GM19395 (cell line): ENCODE data around the gene SLC16A4.

ENCODE experiments used
- ATAC-seq: cut with Tn5 transposase; IDR thresholded peaks from one replicate; pipeline ENCODE4 v1.9.1; 2021; ENCODE audit warnings: mild to moderate bottlenecking, moderate library complexity; ENCODE audit not compliant: unreplicated experiment

The SLC16A4 gene

DNA sequence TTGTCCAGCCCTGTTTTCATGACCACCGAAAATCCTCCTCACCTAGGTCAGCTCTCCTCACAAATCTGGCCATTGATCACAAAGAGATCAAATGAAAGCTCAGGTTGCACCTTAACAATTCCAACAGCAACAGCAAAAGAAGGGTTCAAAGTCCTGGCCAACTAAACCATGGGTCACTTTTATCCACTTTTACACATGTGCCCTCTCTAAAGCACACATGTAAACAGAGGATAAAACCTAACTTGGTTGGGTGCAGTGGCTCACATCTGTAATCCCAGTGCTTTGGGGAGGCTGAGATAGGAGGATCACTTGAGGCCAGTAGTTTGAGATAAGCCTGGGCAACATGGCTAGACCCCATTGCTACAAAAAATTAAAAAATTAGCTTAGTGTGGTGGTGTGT is 55.6 kb downstream of the SLC16A4 start:
- ATAC-seq = no peak

DNA sequence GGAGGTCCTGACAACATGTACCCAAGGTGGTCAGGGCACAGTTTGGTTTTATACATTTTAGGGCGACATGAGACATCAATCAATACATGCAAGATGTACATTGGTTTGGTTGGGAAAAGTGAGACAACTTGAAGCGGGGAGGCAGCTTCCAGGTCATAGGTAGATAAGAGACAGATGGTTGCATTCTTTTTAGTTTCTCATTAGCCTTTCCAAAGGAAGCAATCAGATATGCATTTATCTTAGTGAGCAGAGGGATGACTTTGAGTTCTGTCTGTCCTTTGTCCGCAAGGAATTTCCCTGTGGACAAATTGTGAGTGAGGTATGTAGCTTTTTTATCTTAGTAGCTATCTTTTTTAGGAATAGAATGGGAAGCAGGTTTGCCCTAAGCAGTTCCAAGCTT is 62.1 kb downstream of the SLC16A4 start:
- no peak for ATAC-seq

DNA sequence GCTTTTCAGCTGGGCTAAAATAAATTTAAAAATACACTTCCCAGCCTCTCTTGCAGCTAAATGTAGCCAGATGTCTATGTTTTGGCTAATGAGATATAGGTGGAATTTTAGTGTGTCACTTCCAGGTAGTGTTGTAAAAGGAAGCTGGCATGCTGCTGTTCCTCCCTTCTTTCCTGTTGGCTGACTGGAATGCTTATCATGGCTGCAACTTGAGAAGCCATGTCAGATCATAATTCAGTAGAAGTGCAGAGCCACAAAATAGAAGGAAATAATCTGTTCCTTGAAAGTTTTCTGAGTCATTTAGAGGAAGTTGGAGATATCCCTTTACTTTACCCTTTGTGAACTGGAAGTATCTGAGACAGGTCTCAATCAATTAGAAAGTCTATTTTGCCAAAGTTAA is 62.6 kb downstream of the SLC16A4 start:
- ATAC-seq = no peak

DNA sequence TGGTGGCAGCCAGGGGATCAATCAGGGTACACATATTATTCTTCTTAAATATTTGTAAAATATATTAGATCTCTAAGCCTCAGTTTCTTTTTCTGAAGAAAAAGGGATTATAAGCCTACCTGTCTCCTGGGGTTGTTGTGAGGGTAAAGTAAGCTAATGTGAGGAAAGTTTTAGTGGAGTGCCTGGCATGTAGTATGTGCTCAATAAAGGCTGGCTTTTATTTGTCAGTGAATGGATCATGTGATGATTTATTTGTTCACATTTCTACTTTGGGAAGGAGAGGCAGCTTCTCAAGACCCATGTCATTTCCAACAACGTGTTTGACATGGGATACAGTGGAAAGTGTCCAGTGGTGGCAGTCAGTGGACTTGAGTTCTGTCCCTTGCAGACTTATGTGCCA is 64.0 kb downstream of the SLC16A4 start:
- no peak for ATAC-seq

DNA sequence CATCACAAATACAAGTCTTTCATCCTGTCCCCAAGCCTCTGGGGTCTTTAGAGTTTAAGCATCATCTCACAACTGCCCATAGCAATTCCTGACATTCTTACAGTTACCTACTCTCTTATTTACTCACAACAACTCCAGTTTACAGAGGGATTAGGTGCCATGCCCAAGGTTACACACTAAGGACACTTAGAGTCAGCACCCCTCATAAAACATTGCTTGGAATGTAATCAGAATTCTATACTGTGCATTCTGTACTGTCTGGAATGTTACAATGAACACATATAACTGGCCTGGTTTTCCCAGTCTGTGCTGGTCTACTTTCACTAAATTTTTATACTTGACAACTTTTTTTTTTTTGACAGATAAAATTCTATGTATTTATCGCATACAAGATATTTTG is 66.2 kb downstream of the SLC16A4 start:
- ATAC-seq = no peak

DNA sequence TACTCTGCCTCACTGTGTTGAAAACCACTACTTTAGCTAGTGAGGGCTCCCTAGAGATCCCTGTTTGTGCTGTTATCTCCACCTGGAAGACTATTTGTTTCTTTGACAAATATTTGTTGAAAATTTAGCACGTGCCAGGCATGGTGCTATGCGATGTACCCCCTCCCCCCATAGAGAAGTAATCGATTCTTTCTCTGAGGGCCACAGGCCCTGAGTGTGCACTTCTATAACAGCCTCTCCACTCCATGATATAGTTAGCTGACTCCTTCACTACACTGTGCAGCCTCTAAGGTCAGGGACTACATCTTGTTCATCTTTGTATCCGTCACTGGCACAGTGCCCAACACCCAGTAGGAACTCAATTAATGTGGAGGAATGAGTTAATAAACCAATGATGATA is 69.0 kb downstream of the SLC16A4 start:
- no peak for ATAC-seq

DNA sequence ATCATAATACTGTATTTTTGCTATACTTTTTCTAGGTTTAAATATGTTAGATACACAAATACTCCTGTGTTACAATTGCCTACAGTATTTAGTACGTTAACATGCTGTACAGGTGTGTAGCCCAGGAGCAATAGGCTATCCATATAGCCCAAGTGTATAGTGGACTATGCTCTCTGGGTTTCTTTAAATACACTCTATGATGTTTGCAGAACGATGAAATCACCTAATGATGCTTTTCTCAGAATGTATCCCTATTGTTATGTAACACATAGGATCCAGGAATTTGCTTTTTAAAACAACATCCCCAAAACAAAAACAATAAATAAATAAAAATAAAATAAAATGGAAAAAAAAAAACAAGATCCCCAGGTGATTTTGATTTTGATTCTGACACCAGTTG is 69.8 kb downstream of the SLC16A4 start:
- ATAC-seq = no peak

DNA sequence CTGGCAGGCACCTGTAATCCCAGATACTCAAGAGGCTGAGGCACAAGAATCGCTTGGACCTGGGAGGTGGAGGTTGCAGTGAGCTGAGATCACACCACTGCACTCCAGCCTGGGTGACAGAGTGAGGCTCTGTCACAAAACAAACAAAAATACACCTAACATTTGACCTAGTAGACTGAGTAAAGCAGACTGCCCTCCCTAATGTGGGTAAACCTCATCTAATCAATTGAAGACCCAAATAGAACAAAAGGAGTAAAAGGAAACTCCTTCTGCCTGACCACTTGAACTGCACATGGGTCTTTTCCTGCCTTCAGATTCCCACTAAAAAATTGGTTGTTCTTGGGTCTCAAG is 70.7 kb downstream of the SLC16A4 start:
- ATAC-seq = no peak

DNA sequence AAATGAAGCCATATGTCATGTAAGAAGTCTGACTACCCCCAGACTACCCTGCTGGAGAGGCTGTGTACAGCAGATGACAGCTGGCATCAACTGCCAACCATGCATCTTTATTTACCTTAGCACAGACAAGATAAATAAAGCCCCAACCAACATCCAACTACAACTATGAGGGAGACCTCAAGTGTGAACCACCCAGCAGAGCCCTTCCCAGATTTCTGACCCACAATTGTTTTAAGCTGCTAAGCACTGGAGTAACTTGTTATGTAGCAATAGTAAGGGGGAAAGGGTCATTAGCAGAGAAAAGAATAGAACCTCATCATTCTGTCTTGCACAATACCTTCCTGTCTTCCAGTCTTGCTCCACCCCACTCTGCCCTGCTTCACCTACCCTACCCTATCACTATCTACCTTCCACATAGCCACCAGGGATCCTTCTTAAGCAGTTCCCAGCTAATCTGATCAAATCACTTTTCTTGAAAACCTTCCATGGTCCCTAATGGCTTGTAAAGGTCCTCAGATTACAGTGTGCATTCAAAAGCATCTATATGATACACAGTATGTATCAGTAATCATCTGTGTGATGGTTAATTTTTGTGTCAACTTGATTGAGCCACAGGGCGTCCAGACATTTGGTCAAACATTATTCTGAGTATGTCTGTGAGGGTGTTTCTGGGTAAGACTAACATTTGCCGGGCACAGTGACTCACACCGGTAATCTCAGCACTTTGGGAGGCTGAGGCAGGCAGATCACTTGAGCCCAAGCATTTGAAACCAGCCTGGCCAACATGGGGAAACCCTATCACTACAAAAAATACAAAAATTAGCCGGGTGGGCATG is 71.3 kb downstream of the SLC16A4 start:
- no peak for ATAC-seq

DNA sequence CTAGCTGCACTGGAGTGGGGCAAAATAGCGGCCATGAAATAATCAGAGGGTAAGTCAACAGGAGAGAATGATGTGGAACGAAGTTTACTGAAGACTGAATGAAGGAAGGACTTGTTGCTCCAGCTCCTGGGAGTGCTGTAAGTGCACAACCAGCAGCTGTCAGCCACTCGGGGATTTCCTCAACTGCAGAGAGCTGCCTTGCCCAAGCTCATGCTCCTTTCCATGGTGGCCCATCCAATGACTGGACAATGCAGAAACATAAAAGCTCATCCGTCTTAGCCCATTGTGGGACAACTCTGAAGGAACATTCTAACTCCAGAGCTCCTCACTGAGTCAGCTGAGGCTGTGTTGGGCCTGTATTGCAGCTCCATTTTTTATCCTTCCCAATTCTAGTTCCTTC is 72.8 kb downstream of the SLC16A4 start:
- ATAC-seq = no peak

DNA sequence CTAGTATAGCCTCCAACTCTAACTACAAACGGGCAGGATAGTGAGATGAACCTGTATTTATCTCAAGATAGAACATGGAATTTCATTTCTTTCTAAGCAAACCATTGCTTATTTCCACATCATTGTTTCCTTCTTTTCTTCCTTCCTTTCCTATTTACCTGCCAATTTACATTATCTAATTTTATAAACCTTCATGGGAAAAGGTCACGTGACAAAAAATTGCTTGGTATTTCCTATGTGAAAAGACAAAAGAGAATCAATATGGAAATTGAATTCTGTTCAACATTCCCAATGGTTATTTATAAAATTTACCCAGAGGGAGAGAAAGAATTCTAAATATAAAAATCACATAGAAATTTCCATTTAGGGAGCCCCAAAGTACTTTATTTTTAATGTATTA is 74.1 kb downstream of the SLC16A4 start:
- no peak for ATAC-seq
